Transverse colon (tissue), 3 donors: Measurements from ENCODE around the gene SNX5.

Experiments used
- POLR2A ChIP-seq: fragments of 450-650 bp; IDR thresholded peaks from one replicate; pipeline ENCODE4 v1.6.1; 2016; ENCODE audit warnings: antibody characterized with exemption, mild to moderate bottlenecking, moderate library complexity
- TF ChIP-seq, protein P1 (sequence below), 5 experiments: fragments of 200-600 bp in 3 of 5; fragments of 450-650 bp in 2 of 5; sonication (generic) in 3 of 5; IDR thresholded peaks; 1 replicate in 2 of 5; 2 replicates in 3 of 5; pipeline ENCODE4 v1.5.1; 2016 to 2017; ENCODE audit warnings: antibody characterized with exemption in 5 of 5, inconsistent platforms in 3 of 5, mild to moderate bottlenecking in 2 of 5, moderate library complexity in 1 of 5

DNA sequence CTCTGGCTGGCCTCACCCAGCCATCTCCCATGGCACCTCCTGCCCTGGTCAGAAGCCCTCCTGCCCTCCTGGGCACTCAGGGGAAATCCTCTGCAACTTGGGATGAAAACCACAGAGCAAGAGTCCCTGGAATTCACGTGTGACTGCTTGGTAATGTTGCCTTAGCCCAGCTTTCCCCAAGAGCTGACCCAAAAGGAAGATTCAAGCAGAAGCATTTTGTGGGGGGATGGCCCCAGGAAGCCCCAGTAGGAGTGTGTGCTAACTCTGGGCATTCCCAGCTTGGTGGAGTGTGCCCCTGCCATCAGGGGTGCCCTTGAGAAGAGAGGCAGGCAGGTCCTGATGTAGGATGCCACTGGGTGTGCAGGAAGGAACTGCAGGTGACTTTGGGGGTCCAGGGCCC, 35.5 kb downstream of the SNX5 start:
- TF ChIP-seq, protein P1, sequence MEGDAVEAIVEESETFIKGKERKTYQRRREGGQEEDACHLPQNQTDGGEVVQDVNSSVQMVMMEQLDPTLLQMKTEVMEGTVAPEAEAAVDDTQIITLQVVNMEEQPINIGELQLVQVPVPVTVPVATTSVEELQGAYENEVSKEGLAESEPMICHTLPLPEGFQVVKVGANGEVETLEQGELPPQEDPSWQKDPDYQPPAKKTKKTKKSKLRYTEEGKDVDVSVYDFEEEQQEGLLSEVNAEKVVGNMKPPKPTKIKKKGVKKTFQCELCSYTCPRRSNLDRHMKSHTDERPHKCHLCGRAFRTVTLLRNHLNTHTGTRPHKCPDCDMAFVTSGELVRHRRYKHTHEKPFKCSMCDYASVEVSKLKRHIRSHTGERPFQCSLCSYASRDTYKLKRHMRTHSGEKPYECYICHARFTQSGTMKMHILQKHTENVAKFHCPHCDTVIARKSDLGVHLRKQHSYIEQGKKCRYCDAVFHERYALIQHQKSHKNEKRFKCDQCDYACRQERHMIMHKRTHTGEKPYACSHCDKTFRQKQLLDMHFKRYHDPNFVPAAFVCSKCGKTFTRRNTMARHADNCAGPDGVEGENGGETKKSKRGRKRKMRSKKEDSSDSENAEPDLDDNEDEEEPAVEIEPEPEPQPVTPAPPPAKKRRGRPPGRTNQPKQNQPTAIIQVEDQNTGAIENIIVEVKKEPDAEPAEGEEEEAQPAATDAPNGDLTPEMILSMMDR (IDR thresholded peaks at IDR 0.05): no peak
- no peak for TF ChIP-seq POLR2A
